Kidney epithelial cell (primary cell): Measurements from ENCODE around the gene TAF4. TPM values are rescaled to one million over a fixed set of nuclear protein-coding genes. Genes with fewer than 3 reads are reported as not detected.
"Not testable (repeated sequence)": the region's sequence is repeated elsewhere in the genome, so short reads cannot be mapped to it uniquely, and the experiment has no call there.

Source experiments
- DNase-seq: peaks from one replicate; pipeline ENCODE4 v3.0.0-alpha.2; 2010; ENCODE audit warnings: low read depth
- H3K27me3 ChIP-seq: 2 replicates; pipeline ENCODE4 v1.6.0; 2011; ENCODE audit warnings: low read length; ENCODE audit not compliant: control insufficient read depth, insufficient read depth
- H3K36me3 ChIP-seq: 2 replicates; pipeline ENCODE4 v1.5.1; 2011; ENCODE audit warnings: low read length; ENCODE audit not compliant: control insufficient read depth, insufficient read depth
- H3K4me3 ChIP-seq: 2 replicates; pipeline ENCODE4 v1.5.1; 2011; ENCODE audit warnings: low read depth, mild to moderate bottlenecking, control low read depth, low read length
- CTCF ChIP-seq: IDR thresholded peaks from 2 replicates; pipeline ENCODE4 v1.5.1; 2011; ENCODE audit warnings: mild to moderate bottlenecking, moderate library complexity, low read length, control low read depth, inconsistent platforms; ENCODE audit not compliant: insufficient read depth, poor library complexity, severe bottlenecking
- total RNA-seq: library from RNA; depleted of rRNA; stranded (reverse); fragments of >200 nt; gene quantifications from 2 replicates; pipeline ENCODE4 v1.2.3, GENCODE V29; 2015

The TAF4 gene
- total RNA-seq, 1 donor from 2014 or later = 5.9 TPM

DNA sequence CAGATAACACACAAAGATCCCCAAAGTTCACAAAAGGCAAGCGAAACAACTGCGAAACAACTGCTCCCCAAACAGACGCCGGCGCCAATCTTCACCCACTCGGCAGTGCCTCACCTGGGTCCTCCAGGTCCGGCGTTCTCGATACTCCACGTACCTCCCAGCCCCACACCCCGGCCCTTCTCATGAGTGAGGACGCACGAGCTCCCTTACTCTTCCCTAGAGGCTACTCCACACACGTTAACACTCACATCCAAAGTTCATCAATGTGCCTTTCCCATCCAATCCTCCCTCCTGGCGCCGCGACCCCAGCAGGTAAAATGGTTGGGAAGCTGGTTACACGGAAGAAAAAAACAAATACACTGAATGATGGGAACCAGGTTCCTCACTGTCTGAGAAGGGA, 77.0 kb downstream of the TAF4 start:
- Histone ChIP-seq H3K36me3 (no peaks in the 10 kb centered on the region), H3K4me3 (no peak overlapping the region), H3K27me3 (no peaks in the 10 kb centered on the region)
- DNase-seq = no peak
- no peak for TF ChIP-seq CTCF

DNA sequence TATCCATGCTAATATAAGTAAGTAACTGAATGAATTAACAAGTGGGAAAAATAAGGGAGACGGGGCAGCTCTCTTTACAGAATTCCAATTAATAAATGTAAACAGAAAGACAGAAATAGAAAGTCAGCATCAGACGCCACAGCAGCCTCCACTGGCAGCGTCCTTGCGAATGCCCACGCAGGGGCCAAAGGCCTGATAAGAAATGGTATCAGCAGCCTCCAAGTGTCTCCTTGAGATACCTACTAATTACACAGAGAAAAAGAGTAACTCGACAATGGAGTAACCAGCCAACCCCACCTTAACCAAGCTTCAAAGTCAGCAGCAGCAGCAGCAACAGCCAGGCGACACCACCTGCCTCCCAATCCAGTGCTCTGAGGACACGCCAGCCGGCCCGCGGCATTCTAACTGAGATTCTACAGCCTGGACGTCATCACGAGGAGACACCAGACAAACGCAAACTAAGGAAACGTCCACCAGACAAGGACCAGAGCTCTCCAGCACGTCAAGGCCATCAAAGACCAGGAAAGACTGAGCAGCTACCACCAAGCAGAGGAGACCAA, 78.8 kb downstream of the TAF4 start:
- H3K4me3 ChIP-seq = no peak overlapping the region
- no peak for TF ChIP-seq CTCF
- H3K27me3 ChIP-seq = no peaks in the 10 kb centered on the region
- H3K36me3 ChIP-seq = no peaks in the 10 kb centered on the region
- DNase-seq = no peak

GRCh38 chr20:61985096-61985495, 80.6 kb downstream of the TAF4 start:
- TF ChIP-seq CTCF = no peak
- Histone ChIP-seq H3K27me3 (no peaks in the 10 kb centered on the region), H3K4me3 (no peak overlapping the region), H3K36me3 (no peaks in the 10 kb centered on the region)
- no peak for DNase-seq

DNA sequence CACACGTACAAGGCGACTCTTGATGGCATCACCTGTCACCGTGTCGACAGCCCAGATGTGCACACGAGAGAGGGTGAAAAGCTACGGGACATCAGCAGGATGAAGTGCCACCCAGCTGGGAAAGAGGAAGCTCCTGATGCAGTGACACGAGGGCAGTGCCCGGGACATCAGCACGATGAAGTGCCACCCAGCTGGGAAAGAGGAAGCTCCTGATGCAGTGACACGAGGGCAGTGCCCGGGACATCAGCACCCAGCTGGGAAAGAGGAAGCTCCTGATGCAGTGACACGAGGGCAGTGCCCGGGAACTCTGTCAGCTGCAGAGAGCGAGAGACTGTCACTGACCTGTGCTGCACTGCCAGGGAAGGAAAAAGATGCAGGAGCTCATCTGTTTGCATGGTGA, 81.2 kb downstream of the TAF4 start:
- H3K36me3 ChIP-seq, H3K4me3 ChIP-seq, H3K27me3 ChIP-seq, DNase-seq: not testable (repeated sequence)

DNA sequence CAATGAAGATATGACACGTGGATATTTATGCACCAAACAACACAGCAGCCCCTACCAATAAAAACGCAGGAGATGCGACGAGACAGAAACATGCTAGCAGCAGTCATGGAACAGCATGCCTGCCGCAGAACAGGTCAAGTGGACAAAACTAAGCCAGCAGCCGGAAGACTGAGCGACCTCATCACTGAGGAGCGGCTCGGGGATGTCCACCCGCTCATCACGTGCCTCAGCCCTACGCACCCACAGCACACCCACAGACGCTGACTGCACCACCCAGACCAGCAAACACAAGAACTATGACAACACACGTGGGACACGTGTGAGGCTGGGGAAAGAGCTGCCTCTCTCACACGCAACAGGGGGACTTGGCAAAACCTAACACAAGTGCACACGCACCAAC, 81.7 kb downstream of the TAF4 start:
- no peak for TF ChIP-seq CTCF
- Histone ChIP-seq H3K36me3 (no peaks in the 10 kb centered on the region), H3K4me3 (no peak overlapping the region), H3K27me3 (no peaks in the 10 kb centered on the region)
- no peak for DNase-seq

DNA sequence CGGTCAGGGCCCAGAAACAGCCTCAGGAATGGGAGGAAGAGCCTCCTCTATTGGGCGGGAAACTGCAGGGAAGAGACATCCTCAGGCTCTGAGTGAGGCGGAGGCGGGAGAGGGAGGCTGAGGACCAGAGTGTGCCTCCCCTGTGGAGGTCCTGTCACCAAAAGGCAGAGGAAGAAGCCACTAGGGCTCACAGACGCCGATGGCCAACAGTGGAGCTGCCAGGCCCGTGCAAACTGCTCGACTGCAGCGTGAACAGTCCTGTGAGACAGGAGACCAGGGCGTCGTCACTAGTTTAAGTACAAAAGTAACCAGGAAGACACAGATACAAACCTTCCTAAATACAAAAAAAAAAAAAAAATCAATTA, 82.7 kb downstream of the TAF4 start:
- no peaks in the 10 kb centered on the region for H3K27me3 ChIP-seq
- H3K4me3 ChIP-seq = no peak overlapping the region
- H3K36me3 ChIP-seq = no peaks in the 10 kb centered on the region
- no peak for DNase-seq
- no peak for TF ChIP-seq CTCF
